AG10803 (cell line): ENCODE measurements around the gene NPHP1.

Experiments
- DNase-seq: peaks from one replicate; pipeline ENCODE4 v3.0.0; 2010; ENCODE audit warnings: low read depth
- H3K4me3 ChIP-seq: 2 replicates; pipeline ENCODE4 v1.5.1; 2011; ENCODE audit warnings: mild to moderate bottlenecking, low read length, control low read depth
- CTCF ChIP-seq: conservative IDR thresholded peaks from 2 replicates; pipeline ENCODE4 v1.5.1; 2011; ENCODE audit warnings: mild to moderate bottlenecking, low read length, control low read depth, inconsistent platforms

NPHP1 gene

GRCh38 chr2:110140401-110140800 lies 64.4 kb downstream of the NPHP1 start:
- no peak for TF ChIP-seq CTCF
- H3K4me3 ChIP-seq = no peak overlapping the region
- no peak for DNase-seq

GRCh38 chr2:110134025-110134424 lies 70.8 kb downstream of the NPHP1 start:
- no peak for DNase-seq
- no peak overlapping the region for H3K4me3 ChIP-seq
- no peak for TF ChIP-seq CTCF

GRCh38 chr2:110131166-110131565 lies 73.6 kb downstream of the NPHP1 start:
- H3K4me3 ChIP-seq = no peak overlapping the region
- DNase-seq = no peak
- TF ChIP-seq CTCF = no peak

GRCh38 chr2:110130757-110131156 lies 74.1 kb downstream of the NPHP1 start:
- DNase-seq = no peak
- TF ChIP-seq CTCF = no peak
- H3K4me3 ChIP-seq = no peak overlapping the region

GRCh38 chr2:110126906-110127305 lies 77.9 kb downstream of the NPHP1 start:
- H3K4me3 ChIP-seq = no peak overlapping the region
- TF ChIP-seq CTCF = no peak
- no peak for DNase-seq

- TF ChIP-seq CTCF = no peak
- DNase-seq = no peak
- H3K4me3 ChIP-seq = no peak overlapping the region
Observed at GRCh38 chr2:110126086-110126773, 78.6 kb downstream of the NPHP1 start.

- no peak for TF ChIP-seq CTCF
- H3K4me3 ChIP-seq = no peak overlapping the region
- peak; percentile 57 for DNase-seq
Observed at GRCh38 chr2:110124939-110125691, 79.7 kb downstream of the NPHP1 start.
